ENCODE measurements around the gene PTBP3.

- no peak for TF ChIP-seq POLR2A (IDR thresholded peaks at IDR 0.05)
- TF ChIP-seq CTCF (IDR thresholded peaks at IDR 0.05 in 4 of 5, conservative IDR thresholded peaks at IDR 0.05 in 1 of 5), result no peak
Observed at GRCh38 chr9:112180387-112180881, 153.0 kb downstream of the PTBP3 start.

All from gastrocnemius medialis (tissue), 4 donors.